ENCODE data around the gene CCDC188. TPM values are rescaled to one million over a fixed set of nuclear protein-coding genes. Genes with fewer than 3 reads are reported as not detected.
A peak's percentile ranks its signal among the peaks of the same experiment; 100 is the strongest.

CCDC188 gene
- total and polyA plus RNA-seq, 2 of the 8 experiments (the other 6 are each of a cell fraction or from before 2014, with no cell fraction given), result not detected

GRCh38 chr22:20156611-20157429, 6.0 kb upstream of the CCDC188 start (continued):
- no peak for TF ChIP-seq USF2 (IDR thresholded peaks at IDR 0.05; ENCODE audit: low read length)
- no peak for TF ChIP-seq CREB1 (IDR thresholded peaks at IDR 0.05)
- peak; percentile 77; the same call in 1 of the 2 replicates for TF ChIP-seq GABPA (IDR thresholded peaks at IDR 0.05; ENCODE audit: borderline replicate concordance, insufficient read depth, low read length)
- no peak for TF ChIP-seq CTBP2 (IDR thresholded peaks at IDR 0.05; ENCODE audit: borderline replicate concordance, insufficient read depth, insufficient read length, low read length)
- 0 out of 2 replicates have a peak, but pooled peaks have one; percentile 58 for TF ChIP-seq TCF12 (IDR thresholded peaks at IDR 0.05; ENCODE audit: low read depth, low read length)
